Neural cell (in vitro differentiated cells): Measurements from ENCODE around the gene RHEX. TPM values are rescaled to one million over a fixed set of nuclear protein-coding genes. Genes with fewer than 3 reads are reported as not detected.
A peak's percentile ranks its signal among the peaks of the same experiment; 100 is the strongest.

Source experiments
- H2AFZ ChIP-seq: fragments of 200-600, 300-800 bp; sonication (generic), shearing (Covaris generic); 2 replicates; pipeline ENCODE4 v1.6.0; 2014; ENCODE audit warnings: low read depth, mild to moderate bottlenecking, antibody characterized with exemption, low read length, moderate library complexity
- H3F3A ChIP-seq: fragments of 200-600 bp; shearing (Covaris generic); 2 replicates; pipeline ENCODE4 v1.6.1; 2016; ENCODE audit warnings: mild to moderate bottlenecking, moderate library complexity, mixed read lengths, antibody characterized with exemption, low read length; ENCODE audit not compliant: insufficient read depth, poor library complexity, severe bottlenecking
- H3K27ac ChIP-seq: fragments of 200-600, 300-800 bp; sonication (generic), shearing (Covaris generic); 2 replicates; pipeline ENCODE4 v1.5.1; 2014; ENCODE audit warnings: mild to moderate bottlenecking, low read length, moderate library complexity
- H3K27me3 ChIP-seq: fragments of 300-800, 200-600 bp; sonication (generic), shearing (Covaris generic); 2 replicates; pipeline ENCODE4 v1.6.0; 2014; ENCODE audit warnings: mild to moderate bottlenecking, low read depth, low read length, moderate library complexity; ENCODE audit not compliant: insufficient read depth
- H3K36me3 ChIP-seq: fragments of 300-800, 200-600 bp; sonication (generic), shearing (Covaris generic); 2 replicates; pipeline ENCODE4 v1.5.1; 2014; ENCODE audit warnings: mild to moderate bottlenecking, antibody characterized with exemption, low read length, moderate library complexity; ENCODE audit not compliant: insufficient read depth
- H3K4me2 ChIP-seq: fragments of 300-800, 200-600 bp; sonication (generic), shearing (Covaris generic); 2 replicates; pipeline ENCODE4 v1.6.0; 2014; ENCODE audit warnings: mild to moderate bottlenecking, low read length
- H3K4me3 ChIP-seq: fragments of 300-800, 200-600 bp; sonication (generic), shearing (Covaris generic); 2 replicates; pipeline ENCODE4 v1.5.1; 2014; ENCODE audit warnings: mild to moderate bottlenecking, low read length, moderate library complexity
- H3K79me2 ChIP-seq: fragments of 200-600 bp; shearing (Covaris generic); replicated peaks from 2 replicates; pipeline ENCODE4 v1.6.0; 2014; ENCODE audit warnings: mild to moderate bottlenecking, low read length, moderate library complexity; ENCODE audit not compliant: insufficient read depth
- H3K9ac ChIP-seq: fragments of 300-800, 200-600 bp; sonication (generic), shearing (Covaris generic); 2 replicates; pipeline ENCODE4 v1.6.1; 2016; ENCODE audit warnings: mild to moderate bottlenecking, low read length, mixed read lengths
- H3K9me2 ChIP-seq: fragments of 200-600 bp; shearing (Covaris generic); 2 replicates; pipeline ENCODE4 v1.6.1; 2016; ENCODE audit warnings: mild to moderate bottlenecking, low read length, mixed read lengths; ENCODE audit not compliant: insufficient read depth
- H3K9me3 ChIP-seq: fragments of 200-600, 300-800 bp; sonication (generic), shearing (Covaris generic); 2 replicates; pipeline ENCODE4 v1.6.1; 2016; ENCODE audit warnings: mild to moderate bottlenecking, mixed run types, low read length, moderate library complexity, mixed read lengths
- H4K20me1 ChIP-seq: fragments of 200-600 bp; shearing (Covaris generic); 2 replicates; pipeline ENCODE4 v1.6.1; 2016; ENCODE audit warnings: mild to moderate bottlenecking, mixed run types; ENCODE audit not compliant: insufficient read depth
- CTCF ChIP-seq: fragments of 450-650 bp; IDR thresholded peaks from 2 replicates; pipeline ENCODE4 v1.5.1; 2014; ENCODE audit warnings: antibody characterized with exemption, mild to moderate bottlenecking, moderate library complexity; ENCODE audit not compliant: poor library complexity, severe bottlenecking
- EP300 ChIP-seq: fragments of 450-650 bp; conservative IDR thresholded peaks from 2 replicates; pipeline ENCODE4 v1.6.1; 2014; ENCODE audit warnings: antibody characterized with exemption, mild to moderate bottlenecking, moderate library complexity; ENCODE audit not compliant: poor library complexity, severe bottlenecking
- EZH2 ChIP-seq: fragments of 200-600, 300-800 bp; shearing (Covaris generic), sonication (generic); IDR thresholded peaks from 2 replicates; pipeline ENCODE4 v1.6.1; 2014; ENCODE audit warnings: antibody characterized with exemption, low read length, borderline replicate concordance, mild to moderate bottlenecking; ENCODE audit not compliant: insufficient read depth, poor library complexity, severe bottlenecking
- MXI1 ChIP-seq: fragments of 450-650 bp; conservative IDR thresholded peaks from 2 replicates; pipeline ENCODE4 v1.6.1; 2014; ENCODE audit warnings: antibody characterized with exemption, mild to moderate bottlenecking; ENCODE audit not compliant: poor library complexity, severe bottlenecking
- POLR2AphosphoS5 ChIP-seq: IDR thresholded peaks from 2 replicates; pipeline ENCODE4 v1.6.1; 2012
- RAD21 ChIP-seq: fragments of 450-650 bp; conservative IDR thresholded peaks from 2 replicates; pipeline ENCODE4 v1.6.1; 2014; ENCODE audit warnings: antibody characterized with exemption, mild to moderate bottlenecking, moderate library complexity
- REST ChIP-seq: IDR thresholded peaks from 2 replicates; pipeline ENCODE4 v1.6.1; 2012; ENCODE audit warnings: borderline replicate concordance
- SMC3 ChIP-seq: fragments of 450-650 bp; conservative IDR thresholded peaks from 2 replicates; pipeline ENCODE4 v1.6.1; 2014; ENCODE audit warnings: antibody characterized with exemption, mild to moderate bottlenecking, moderate library complexity; ENCODE audit not compliant: poor library complexity
- TAF1 ChIP-seq: IDR thresholded peaks from 2 replicates; pipeline ENCODE4 v1.6.1; 2012; ENCODE audit warnings: low read depth
- polyA plus RNA-seq: library from polyadenylated mRNA; depleted of rRNA; stranded (reverse); fragments of >200 nt; gene quantifications from 2 replicates; pipeline ENCODE4 v1.2.3, GENCODE V29; 2014

Gene RHEX
- polyA plus RNA-seq, 1 donor from 2014 or later, result not detected

- H4K20me1 ChIP-seq, result no peaks in the 10 kb centered on the region
- H3F3A ChIP-seq, result no peaks in the 10 kb centered on the region
- no peaks in the 10 kb centered on the region for H3K9me2 ChIP-seq
- H2AFZ ChIP-seq, result no peak overlapping the region
- H3K9ac ChIP-seq, result no peak overlapping the region
- H3K36me3 ChIP-seq, result no peaks in the 10 kb centered on the region
- H3K4me3 ChIP-seq, result no peak overlapping the region
- no peaks in the 10 kb centered on the region for H3K79me2 ChIP-seq
- H3K27ac ChIP-seq, result no peak overlapping the region
- H3K27me3 ChIP-seq, result no peaks in the 10 kb centered on the region
- H3K4me2 ChIP-seq, result no peak overlapping the region
- TF ChIP-seq EP300 (no peak), SMC3 (no peak), RAD21 (no peak), MXI1 (no peak), POLR2AphosphoS5 (no peak), REST (no peak), EZH2 (no peak), CTCF (no peak), TAF1 (no peak)
- no peaks in the 10 kb centered on the region for H3K9me3 ChIP-seq
These were observed 16.1 kb upstream of the RHEX start for GRCh38 chr1:206036663-206037455.

- H3K79me2 ChIP-seq, result no peaks in the 10 kb centered on the region
- peak overlapping the region; percentile 47 for H3K4me3 ChIP-seq
- H3K27ac ChIP-seq, result no peak overlapping the region
- no peaks in the 10 kb centered on the region for H4K20me1 ChIP-seq
- no peak overlapping the region for H3K9ac ChIP-seq
- no peaks in the 10 kb centered on the region for H3F3A ChIP-seq
- H3K4me2 ChIP-seq, result no peak overlapping the region
- no peaks in the 10 kb centered on the region for H3K27me3 ChIP-seq
- no peaks in the 10 kb centered on the region for H3K9me3 ChIP-seq
- TF ChIP-seq MXI1 (no peak), CTCF (no peak), EP300 (no peak), SMC3 (no peak), TAF1 (no peak), POLR2AphosphoS5 (peak; percentile 24), REST (no peak), EZH2 (no peak), RAD21 (no peak)
- H2AFZ ChIP-seq, result no peak overlapping the region
- H3K9me2 ChIP-seq, result no peaks in the 10 kb centered on the region
- H3K36me3 ChIP-seq, result no peaks in the 10 kb centered on the region
These were observed 15.4 kb upstream of the RHEX start for GRCh38 chr1:206037581-206037980.
